SHP77 (cell line): Measurements from ENCODE around the gene ABCD4.
A peak's percentile ranks its signal among the peaks of the same experiment; 100 is the strongest.
"Not testable (repeated sequence)": the region's sequence is repeated elsewhere in the genome, so short reads cannot be mapped to it uniquely, and the experiment has no call there.

Source experiments
- DNase-seq, 2 experiments: peaks; one replicate each; lab custom pipeline; 2025; lab: John Stamatoyannopoulos, UW

The ABCD4 gene

DNA sequence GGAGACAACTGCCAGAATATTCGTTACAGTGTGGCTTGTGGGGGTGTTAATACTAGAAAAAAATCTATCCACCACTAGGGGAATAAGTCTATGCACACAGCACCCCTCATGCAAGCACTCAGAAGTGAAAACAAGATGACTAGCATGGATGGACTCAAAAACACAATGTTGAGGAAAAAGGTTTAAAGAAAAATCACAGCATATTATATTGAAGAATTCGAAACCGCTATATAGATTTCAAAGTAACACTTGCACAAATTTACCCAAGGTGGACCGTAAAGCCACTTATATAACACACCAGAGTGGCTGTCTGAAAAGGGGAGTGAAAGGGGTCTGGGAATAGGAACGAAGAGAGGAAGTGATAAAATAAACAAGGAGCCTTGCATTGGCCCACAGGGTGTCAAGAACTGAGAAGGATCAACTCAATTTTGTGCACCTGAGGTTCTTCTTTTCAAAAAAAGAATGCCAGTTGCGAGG is 544 bp downstream of the ABCD4 start:
- DNase-seq: peak; percentile 11 to 19

DNA sequence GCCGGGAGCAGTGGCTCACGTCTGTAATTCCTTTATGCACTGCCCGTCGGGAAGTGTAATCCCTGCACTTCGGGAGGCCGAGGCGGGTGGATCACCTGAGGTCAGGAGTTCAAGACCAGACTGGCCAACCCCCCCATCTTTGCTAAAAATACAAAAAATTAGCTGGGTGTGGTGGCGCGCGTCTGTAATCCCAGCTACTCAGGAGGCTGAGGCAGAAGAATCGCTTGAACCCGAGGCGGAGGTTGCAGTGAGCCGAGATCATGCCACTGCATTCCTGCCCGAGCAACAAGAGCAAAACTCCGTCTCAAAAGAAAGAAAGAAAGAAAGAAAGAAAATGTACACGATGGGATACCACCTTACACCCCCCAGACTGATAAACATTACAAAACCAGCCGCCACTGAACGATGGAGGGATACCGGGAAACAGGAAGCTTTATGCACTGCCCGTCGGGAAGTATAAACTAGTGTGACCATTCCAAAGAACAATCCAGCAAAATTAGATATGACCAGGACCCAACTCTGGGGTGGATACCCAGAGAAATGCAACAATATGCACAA is 1.1 kb downstream of the ABCD4 start:
- DNase-seq: no peak

DNA sequence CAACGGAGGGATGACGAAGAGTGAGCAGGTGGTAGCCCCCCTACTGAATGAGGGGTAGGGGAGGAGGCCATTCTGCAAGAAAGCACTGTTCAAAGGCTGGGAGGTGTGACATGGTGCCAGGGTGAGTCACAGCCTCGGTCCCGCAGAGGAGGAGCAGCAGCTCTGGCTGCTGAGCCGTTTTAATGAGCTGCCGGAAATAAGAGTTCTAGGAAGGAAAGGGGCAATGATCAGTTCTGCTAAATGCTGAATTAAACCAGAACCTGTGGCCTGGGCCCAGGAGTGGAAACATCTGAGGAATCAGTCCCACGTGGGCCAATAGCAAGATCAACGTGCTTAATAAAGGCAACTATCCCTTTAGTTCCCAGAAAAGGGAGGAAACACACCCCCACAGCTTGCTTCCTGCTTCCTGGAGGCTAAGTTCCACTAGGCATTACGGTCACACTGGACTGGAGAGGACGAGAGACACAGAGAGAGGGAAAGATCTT is 3.6 kb downstream of the ABCD4 start:
- DNase-seq: no peak

DNA sequence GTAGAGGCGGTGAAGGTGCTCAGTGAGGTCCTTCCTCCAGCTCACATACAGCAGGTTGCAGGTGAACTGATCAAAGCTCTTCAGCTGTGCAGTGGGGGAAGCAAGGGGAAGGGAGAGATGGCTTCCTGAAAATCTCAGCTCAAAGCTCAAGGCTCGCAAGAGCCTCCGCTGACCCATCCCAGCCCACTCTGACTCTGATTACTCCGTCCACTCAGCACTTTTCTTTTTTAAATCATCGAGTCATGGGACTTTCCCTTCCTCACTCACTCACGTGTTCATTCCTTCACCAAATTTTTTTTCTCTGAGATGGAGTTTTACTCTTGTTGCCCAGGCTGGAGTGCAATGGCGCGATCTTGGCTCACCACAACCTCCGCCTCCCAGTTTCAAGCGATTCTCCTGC is 4.7 kb downstream of the ABCD4 start:
- no peak for DNase-seq

DNA sequence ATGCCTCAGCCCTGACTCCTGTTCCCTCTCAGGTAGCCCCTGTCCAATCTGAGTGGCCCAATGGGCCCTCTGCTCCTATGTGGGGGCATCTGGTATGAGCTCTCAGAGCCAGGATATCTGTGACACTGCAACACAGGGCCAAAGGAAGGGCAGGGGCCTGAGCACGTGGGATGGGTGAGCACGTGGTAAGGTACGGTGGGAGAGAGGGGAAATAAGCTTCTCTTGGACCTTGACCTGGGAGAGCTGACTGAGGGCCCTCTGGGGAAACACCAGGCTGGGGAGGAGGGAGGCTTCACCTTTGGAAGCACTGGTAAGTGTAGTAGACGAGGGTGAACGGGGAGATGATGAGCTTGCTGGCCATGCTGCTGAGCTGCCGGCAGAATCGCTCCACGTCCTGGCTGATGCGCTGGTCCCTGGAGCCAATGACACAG is 6.7 kb downstream of the ABCD4 start:
- no peak for DNase-seq

DNA sequence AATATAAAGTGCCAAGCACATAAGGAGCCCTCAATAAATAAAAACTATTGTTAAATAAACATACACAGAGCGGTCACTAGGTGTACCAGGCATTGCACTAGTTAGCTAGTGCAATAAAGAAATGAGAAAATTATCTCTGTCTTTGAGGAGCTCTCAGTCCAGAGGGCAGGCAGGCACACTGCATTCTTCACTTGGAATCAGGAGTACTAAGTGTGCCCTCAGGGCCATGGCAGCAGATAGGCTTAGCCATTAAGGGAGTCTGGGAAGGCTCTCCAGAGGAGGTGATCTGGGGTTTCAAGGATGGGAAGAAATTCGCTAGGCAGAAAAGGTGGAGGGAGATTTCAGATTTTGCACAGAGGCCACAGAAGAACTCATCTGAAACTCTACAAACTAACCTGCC is 9.1 kb downstream of the ABCD4 start:
- DNase-seq: no peak

DNA sequence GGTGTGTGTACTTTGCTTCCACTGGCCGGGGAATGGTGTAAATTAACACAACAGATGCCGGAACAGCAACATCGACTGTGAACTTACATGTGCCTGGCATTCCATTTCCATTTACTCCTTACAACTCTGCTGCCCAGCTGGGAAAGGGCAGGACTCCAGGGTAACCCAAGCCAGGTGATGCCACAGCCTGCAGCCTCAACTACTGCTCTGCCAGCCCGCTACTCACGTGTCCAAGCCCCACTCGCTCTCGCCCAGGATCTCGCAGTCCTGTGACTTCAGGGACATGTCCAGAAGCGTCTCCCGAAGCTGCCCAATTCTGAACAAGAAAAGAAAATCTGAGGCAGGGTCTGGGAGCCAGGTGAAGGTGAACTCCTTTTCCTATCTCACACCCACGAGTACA is 10.7 kb downstream of the ABCD4 start:
- DNase-seq: no peak

DNA sequence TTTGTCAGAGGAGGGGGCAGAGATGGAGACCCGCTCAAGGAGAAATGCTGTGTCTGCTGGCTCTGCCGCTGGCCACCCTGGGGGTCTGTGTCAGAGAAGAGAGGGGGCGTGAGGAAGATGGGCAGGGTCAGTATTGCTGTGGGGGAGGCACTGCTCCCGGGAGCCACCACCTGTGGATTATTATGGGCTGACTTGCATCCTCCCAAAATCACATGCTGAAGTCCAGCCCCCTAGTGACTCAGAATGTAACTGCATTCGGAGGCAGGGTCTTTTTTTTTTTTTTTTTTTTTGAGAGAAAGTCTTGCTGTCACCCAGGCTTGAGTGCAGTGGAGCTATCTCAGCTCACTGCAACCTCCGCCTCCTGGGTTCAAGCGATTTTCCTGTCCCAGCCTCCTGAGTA is 12.3 kb downstream of the ABCD4 start:
- DNase-seq: peak in 1 of 2 experiments; percentile 21

DNA sequence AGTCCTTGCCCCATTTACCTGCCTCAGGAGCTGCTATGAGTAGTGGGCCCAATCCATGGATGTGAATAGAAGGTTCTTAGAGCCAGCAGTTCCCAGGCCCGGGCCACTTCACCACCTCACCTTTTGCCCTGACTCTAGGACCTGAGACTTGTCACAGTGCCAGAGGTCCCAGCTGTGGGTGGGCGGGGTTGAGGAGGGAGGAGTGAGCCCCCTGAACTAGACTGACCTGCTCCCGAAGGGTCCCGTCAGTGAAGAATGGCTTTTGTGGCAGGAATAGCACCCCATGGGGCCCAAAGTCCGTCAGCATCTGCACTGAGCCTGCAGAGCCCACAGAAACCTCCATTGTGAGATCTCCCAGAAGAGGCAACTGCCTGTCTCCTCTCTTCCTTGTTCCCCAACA is 12.9 kb downstream of the ABCD4 start:
- DNase-seq: no peak

DNA sequence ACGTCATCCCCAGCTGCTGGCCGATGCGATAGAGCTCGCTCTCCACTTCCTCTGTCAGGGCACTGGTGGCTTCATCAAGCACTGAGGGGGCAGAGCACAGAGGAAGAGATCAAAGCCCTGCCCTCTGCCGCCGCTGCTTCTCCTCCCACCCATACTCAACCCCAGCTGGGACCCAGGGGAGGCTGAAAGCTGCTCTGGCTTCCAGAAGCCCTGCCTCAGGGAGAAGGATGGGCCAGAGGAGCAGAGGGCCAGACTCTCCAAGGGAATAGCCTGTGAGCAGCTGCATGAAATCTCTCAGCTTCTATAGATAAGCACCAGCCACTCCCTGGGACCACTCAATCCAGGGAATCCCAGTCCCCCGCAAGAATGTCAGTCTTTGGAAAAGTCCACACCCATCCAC is 16.0 kb downstream of the ABCD4 start:
- DNase-seq: no peak

DNA sequence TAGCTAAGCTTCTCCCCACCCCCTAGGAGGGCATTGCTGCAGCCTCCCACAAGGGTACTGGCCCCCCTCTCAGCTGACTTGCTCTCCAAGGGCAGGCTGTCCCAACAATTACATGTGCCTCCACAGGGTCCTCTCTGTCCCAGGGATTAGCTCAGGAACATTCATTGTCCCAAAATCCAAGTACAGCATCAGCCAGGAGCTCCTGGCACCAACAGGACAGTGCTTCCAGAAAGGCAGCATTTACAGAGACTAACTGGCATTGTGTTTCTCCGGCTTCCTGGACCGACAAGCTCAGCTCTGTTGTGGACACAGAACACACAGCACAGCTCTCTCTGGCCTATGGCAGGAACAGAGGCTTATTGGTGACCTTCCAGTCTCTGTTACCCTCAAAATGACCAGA is 21.7 kb downstream of the ABCD4 start:
- no peak for DNase-seq

DNA sequence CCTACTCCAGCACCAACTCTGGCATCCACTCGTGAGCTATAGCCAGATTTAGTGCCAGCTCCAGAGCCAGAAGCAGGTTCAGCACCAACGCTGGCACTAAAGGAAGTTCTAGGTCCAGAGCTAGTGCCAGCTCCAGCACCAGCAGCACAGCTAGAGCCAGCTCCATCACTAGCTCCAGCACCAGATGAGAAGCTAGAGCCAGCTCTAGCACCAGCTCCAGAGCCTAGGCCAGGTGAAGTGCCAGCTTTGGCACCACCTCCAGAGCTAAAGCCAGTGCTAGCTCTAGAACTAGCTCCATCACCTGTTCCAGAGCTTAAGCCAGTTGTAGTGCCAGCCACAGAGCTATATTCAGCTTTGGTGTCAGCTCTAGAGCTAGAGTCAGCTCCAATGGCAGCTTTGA is 24.7 kb downstream of the ABCD4 start:
- DNase-seq: no peak

DNA sequence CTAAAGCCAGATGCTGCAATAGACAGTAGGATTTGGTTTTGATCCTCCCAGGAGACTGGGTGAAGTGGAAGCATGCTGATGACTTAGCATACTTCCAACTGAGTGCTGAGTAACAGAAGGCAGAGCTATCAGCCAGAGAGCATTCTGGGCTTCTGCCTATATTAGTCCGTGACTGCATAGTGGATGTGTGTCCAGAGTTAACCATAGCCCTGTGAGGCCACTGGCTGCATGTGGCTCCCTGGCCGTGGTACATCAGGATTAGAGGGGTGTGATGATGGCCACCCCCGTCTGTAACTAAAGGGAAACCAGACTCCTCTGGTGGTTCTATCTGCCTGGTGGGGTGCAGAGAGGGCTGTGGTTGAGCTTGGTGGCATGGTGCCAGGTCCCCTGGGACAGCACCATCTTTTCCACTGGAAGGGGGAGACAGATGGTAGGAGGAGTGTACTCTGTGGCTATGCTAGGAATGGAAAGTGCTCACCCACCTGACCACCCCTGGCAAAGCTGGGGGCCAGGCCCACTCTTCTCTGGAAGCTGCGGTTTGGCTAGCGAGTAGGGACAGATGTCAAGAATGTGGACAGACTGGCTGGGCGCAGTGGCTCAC is 27.4 kb downstream of the ABCD4 start:
- DNase-seq: no peak

DNA sequence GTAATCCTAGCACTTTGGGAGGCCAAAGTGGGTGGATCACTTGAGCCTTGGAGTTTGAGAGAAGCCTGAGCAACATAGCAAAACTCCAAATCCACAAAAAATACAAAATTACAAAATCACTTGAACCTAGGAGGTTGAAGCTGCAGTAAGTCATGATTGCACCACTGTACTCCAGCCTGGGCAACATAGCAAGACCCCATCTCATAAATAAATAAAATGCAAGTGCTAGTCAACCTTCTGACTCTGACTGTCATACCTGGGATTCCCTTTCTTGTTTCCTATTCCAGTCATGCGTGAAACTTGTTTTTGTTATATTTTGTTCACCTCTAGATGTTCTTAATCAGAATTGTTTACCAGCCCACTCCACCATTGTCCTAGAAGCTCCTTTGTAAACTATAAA is 31.4 kb downstream of the ABCD4 start:
- no peak for DNase-seq

DNA sequence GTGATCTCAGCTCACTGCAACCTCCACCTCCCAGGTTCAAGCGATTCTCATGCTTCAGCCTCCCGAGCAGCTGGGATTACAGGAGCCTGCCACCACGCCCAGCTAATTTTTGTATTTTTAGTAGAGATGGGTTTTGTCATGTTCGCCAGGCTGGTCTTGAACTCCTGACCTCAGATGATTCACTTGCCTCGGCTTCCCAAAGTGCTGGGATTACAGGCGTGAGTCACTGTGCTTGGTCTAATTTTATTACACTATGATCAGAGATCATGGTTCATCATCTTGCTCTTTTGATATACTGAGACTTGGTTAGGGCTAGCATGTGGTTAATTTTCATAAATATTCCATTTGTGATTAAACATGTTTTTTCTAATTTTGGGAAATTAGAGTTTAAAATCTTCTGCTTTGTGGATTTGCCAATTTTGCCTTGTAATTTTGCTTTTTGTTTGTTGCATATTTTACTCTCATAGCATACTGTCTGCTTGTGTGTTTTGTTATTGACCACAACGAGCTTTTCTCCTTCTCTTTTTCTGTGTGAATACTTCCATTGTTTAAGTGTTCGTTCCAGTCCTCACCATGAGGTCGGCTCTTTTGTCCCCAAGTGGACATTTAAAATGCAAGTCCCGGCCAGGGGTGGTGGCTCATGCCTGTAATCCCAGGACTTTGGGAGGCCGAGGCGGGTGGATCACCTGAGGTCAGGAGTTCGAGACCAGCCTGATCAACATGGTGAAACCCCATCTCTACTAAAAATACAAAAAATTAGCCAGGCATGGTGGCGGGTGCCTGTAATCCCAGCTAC is 32.2 kb downstream of the ABCD4 start:
- not testable (repeated sequence) for DNase-seq

DNA sequence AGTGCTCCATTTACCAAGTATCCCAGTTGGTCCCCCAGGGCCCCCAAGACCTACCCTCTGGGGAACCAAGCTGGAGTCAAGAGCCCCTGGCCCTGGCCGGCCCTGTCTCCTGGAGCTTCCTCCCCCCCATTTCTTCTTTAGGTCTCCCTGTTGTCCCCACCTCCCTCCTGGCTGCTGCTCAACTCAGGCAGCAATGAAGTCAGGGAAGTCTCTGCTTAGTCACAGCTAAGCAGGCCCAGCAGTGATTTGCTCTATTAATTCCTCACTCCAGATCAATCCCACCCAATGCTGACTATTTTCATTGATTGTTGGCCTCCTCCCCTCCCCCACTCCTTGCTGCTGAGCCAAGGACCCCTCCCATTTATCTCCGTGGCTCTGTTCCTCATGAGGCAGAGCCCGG is 35.1 kb downstream of the ABCD4 start:
- no peak for DNase-seq

DNA sequence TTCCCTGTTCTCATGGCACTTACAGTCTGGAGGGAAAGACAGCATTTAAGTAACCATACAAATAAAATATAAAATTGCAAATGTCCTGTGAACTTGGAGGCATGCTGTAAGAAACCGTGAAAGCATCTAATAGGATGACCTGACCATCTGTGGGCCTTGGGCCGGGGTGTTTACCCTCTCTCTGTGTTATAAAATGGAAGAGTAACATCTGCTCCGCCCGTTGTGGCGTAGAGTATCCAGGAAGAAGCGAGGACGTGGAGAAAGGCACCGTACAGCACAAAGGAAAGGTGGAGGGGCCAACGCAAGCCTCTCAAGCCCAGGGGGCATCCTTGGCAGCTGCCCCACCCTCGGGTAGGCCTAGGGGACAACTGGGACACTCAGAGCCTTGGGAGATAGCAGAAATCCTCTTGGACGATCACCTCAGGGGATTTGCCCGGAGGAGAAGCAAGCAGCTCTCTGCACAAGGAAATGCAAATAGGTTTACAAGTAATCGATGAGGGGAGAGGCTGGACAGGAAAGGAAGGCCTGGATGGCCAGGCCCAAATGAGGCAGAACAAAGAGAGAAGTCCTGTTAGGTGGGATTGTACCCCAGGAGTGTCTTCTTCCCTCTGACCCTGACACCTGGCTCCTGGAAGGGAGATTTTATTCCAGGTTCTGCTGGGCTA is 37.3 kb downstream of the ABCD4 start:
- no peak for DNase-seq

DNA sequence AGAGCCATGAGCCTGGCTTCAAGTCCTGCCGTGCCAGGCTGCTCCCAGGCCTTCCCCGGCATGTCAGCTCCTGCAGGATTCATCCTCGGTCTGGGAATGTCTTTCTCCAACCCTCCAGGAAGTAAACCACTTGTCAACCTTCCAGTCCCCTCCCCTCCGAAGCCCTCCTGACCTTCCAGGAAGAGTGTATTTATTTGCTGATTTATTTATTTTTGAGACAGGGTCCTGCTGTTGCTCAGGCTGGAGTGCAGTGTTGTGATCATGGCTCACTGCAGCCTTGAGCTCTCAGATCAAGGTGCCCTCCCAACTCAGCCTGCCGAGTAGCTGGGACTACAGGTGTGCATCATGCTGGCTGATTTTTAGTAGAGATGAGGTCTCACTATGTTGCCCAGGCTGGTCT is 38.8 kb downstream of the ABCD4 start:
- DNase-seq: no peak

DNA sequence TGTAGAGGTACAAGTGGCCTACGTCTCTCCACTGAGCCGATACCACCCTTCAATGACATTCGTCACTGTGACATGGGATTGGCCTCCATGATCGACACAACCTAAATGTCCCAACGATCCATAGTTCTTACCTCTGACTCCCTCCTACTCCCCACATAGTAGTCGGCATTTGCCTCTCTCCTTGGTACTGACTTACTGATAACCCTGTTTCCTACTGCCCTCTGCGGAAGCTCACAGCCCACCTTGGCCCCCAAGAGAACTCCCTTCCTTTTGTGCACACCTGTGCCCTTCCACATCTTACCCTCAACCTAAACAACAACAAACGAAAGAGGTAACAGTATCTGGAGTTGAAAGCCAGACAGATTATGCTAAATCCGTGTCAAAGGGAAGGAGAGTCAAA is 39.6 kb downstream of the ABCD4 start:
- DNase-seq: no peak

DNA sequence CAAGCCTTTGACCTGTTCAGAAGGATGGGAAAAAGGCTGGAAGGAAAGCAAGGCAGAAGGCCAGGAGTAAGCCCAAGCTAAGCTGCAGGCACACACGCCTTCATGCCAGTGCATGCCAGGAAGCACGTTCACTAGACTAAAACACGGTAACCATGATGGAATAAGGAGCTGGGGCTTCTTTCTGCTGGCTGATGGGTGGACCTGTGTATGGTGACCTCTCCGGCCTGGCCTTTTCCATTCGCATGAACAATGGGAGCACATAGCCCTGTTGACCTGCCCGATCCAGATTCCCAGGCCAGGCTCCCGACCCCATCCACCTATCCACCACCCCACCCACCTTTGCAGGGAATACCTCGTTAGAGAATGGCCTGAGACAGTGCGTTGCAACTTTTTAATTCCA is 40.7 kb downstream of the ABCD4 start:
- no peak for DNase-seq

DNA sequence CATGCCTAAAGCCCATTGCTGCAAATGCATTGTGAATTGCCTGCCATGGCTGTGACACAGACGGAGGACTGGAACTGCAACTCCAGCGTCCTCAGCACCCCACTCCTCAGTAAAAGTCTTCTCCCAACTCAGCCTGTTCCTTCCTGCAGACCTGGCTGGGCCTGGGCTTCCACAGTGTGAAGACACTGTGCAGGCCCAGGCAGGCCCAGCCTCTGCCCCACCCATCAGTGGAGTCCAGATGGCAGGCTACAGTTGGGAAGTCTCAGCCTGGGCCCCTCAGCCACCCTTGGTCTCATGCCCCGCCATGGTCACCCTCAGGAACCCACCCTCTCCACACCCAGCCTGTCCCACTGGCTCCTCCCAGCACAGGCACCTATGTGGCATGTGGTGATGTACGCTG is 41.4 kb downstream of the ABCD4 start:
- DNase-seq: no peak

DNA sequence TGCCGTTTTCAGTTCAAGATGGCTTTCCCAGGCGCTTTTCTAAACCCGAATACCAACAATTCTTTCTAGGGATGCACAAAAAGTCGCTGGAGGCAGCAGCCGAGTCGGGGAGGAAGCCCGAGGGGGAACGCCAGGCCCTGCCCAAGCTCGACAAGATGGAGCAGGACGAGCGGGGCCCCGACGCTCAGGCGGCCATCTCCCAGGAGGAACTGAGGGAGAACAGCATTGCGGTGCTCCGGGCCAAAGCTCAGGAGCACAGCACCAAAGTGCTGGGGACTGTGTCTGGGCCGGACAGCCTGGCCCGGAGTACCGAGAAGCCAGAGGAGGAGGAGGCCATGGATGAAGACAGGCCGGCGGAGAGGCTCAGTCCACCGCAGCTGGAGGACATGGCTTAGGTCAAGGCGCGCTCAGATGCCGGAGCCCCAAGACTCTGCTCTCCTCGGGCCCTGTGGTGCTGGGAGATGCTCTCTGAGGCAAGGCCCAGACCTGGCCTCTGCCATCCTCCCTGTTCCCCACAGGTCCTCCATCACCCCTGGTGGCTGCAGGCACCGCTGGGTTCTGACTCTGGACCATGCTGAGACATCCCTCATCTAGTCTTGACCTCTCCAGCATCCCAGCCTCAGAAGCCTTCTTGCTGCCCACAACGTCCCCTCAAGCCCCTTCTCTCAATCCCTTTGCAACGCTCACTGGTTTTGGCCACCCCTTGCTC is 42.1 kb downstream of the ABCD4 start:
- DNase-seq: no peak
